ENCODE measurements around the gene XPC.
A peak's percentile ranks its signal among the peaks of the same experiment; 100 is the strongest.
"Not testable (repeated sequence)": the region's sequence is repeated elsewhere in the genome, so short reads cannot be mapped to it uniquely, and the experiment has no call there.

Gene XPC

GRCh38 chr3:14133188-14133800, 45.1 kb downstream of the XPC start:
- no peak for DNase-seq (ENCODE audit: low read depth)

GRCh38 chr3:14132689-14133088, 45.7 kb downstream of the XPC start:
- DNase-seq (ENCODE audit: low read depth) = no peak

- DNase-seq (ENCODE audit: low read depth) = no peak
Observed at GRCh38 chr3:14132120-14132519, 46.3 kb downstream of the XPC start.

- no peak for DNase-seq (ENCODE audit: low read depth)
Observed at GRCh38 chr3:14131134-14131533, 47.3 kb downstream of the XPC start.

DNA sequence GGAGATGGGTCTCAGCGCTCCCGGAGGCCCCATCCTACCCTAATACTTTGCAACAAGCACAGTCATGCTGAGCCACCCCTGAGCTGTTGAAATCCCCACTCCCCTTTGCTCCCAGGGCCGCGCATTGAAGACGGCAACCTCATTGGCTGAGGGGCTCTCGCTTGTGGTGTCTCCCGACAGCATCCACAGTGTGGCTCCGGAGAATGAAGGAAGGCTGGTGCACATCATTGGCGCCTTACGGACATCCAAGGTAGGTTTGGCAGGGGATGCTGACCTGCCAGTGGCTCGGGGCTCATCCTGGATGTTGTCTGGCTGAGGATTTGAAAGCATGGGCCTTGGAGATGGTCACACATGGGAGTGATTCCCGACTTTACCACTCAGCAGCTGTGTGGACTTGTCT, 47.7 kb downstream of the XPC start:
- no peak for DNase-seq (ENCODE audit: low read depth)

GRCh38 chr3:14130230-14130629, 48.2 kb downstream of the XPC start:
- no peak for DNase-seq (ENCODE audit: low read depth)

- no peak for DNase-seq (ENCODE audit: low read depth)
Observed at GRCh38 chr3:14129296-14129695, 49.1 kb downstream of the XPC start.

DNA sequence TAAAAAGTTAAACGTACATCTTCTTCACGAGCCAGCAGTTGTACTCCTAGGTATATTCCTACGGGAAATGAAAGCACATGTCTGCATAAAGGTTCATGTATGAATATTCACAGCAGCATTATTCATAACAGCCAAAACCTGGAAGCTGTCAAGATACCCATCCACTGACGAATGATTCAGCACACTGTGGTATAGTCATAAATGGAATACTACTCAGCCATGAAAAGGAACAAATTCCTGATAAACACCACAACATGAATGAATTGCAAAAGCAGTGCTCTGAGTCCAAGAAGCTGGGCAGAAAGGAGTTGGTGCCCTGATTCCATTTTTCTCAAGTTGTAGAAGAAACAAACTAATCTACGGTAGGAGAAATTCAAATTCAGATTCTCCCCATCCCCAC, 49.7 kb downstream of the XPC start:
- no peak for DNase-seq (ENCODE audit: low read depth)

- no peak for DNase-seq (ENCODE audit: low read depth)
Observed at GRCh38 chr3:14127516-14128161, 50.8 kb downstream of the XPC start.

DNA sequence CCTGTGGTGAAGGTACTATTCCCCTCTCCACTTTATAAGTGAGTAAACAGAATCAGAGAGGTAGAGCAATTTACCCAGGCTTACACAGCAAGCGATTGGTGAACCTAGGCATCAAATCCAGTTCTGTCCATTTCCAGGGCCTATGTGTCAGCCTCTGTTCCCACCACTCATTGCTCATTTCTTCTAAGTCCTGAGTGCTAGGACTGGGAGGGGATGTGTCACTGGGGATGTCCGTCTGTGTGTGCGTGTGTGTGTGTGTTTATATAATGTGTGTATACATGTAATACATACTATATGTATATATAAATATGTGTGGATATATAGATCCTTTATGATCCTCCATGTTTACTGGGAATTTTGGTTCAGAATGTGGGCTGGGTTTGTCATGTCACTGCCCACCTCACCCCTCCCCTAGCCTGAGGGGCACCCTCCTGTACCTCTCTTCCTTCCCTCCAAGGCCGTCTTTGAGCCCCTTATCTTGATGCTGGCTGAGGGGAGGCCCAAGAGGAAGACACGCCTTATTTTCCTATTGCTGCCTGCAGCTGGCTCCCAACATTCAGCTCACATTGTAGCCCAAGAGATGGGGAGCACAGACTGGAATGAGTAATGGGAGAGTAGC, 51.4 kb downstream of the XPC start:
- no peak for DNase-seq (ENCODE audit: low read depth)

GRCh38 chr3:14126017-14126886, 52.1 kb downstream of the XPC start:
- DNase-seq (ENCODE audit: low read depth) = no peak

DNA sequence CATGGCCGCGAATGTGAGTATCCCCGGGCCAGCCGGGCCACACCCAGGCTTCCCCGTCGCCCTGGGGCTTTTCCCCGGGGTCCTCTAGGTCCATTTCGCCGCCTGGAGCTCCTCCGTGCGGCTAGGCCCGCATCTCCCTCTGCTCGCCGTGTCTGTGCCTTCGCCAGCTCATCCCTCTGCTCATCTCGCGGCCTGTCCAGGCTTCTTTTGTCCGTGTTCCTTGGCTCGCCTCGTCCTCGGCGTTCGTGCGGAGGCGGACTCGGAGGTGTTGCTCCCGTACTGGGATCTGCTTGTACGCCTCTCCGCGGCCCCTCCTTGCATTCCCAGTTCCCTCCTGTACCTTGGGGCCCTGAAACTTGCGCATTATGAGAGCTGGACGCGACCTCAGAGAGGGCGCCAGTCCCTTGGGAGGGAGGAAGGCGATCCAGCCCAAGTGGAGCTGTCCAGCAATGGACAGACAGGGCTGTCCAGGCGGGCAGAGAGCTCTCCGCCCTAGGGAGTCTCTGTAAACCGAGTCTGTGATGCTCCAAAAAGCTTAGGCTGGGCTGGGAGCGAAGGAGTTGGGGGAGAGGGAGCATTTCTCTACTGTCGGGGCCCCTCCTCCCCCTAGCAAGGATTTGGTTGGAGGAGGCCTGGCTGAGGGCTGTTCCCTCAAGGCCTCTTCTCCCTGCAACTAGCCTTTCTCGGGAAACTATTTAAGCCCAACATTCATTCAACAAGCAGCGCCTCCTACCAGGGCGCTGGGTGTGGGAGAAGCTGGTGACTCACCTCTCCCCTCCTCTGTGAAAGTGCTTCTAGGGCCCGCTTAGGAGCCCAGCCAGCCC, 53.0 kb downstream of the XPC start:
- DNase-seq (ENCODE audit: low read depth) = peak; percentile 59

- peak; percentile 92 for DNase-seq (ENCODE audit: low read depth)
Observed at GRCh38 chr3:14124615-14125192, 53.7 kb downstream of the XPC start, which contains the start of the genes CHCHD4 and TMEM43. Gene CHCHD4 (minus strand): TSS chr3:14124870. CDS start chr3:14124676, 194 bp downstream. Gene TMEM43 (plus strand): TSS chr3:14125052. CDS start chr3:14125194, 142 bp downstream.

GRCh38 chr3:14124223-14124614, 54.2 kb downstream of the XPC start:
- peak; percentile 48 for DNase-seq (ENCODE audit: low read depth)

- no peak for DNase-seq (ENCODE audit: low read depth)
Observed at GRCh38 chr3:14123308-14124222, 54.8 kb downstream of the XPC start.

- DNase-seq (ENCODE audit: low read depth) = no peak
Observed at GRCh38 chr3:14122301-14122700, 56.1 kb downstream of the XPC start.

GRCh38 chr3:14121859-14122258, 56.5 kb downstream of the XPC start:
- no peak for DNase-seq (ENCODE audit: low read depth)

DNA sequence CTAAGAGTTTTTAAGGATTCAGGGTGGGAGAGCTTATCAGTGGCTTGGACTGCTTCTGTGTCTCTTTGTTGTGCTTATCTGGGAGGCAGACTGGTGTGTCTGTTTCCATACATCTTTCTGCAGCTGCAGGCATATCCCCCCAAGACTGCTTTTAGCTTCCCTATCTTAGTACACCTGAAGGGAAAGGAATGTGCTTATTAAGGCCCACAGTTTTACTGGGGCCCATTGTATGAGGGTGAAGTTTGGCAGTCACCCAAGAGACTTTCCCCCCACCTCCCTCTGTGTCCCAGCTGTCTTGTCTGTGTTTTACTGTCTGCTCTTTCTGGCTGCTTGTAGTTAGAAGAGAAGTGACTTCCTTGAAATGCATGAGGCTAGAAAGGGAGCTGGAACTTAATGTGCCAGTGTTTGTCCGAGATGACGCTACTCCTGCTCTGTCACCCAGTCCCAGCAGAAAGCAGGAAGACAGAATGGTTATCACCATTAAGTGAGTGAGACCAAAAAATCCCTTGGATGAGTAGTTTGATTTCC, 57.4 kb downstream of the XPC start:
- not testable (repeated sequence) for DNase-seq (ENCODE audit: low read depth)

DNA sequence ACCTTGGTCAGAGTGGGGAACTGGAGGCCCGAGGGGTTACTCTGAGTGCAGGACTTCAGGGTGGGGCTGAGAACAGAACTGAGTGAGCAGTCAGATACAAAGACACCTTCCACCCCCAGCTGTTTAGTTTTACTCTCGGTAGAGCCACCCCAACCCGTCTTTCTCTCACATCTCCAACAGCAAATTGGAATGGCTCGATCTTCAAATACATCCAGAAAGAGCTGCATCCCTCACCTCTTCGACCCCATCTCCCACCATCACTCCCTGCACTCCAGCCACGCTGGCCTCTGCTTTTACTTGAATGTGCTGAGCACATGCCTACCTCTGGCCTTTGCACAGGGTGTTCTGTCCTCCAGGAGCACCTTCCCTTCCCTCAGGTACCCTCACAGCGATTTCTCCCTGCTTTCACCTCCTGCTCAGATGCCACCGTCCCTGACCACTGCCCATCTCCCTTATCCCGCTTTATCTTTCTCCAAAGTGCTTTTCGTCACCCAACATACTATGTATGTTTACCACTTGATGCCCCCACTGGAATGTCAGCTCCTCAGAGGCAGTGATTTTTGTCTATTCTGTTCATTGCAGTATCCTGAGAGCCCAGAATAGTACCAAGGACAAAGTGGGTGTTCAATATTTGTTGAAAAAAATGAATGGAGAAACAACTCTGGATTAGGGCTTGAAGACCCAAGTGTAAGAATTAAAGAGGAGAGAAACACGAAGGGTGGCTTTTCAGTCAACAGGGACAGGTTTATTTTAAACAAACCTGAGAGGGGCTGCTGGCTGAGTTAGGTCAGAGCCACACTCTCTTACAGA, 58.1 kb downstream of the XPC start:
- no peak for DNase-seq (ENCODE audit: low read depth)

Data from activated T-cell treated with anti-CD3 and anti-CD28 coated beads for 48 hours (primary cell).